MCF 10A (cell line): ENCODE measurements around the gene ZBTB11. TPM values are rescaled to one million over a fixed set of nuclear protein-coding genes. Genes with fewer than 3 reads are reported as not detected.
"Not testable (repeated sequence)": the region's sequence is repeated elsewhere in the genome, so short reads cannot be mapped to it uniquely, and the experiment has no call there.

Experiments used
- BruUV-seq: library from RNA; stranded (reverse); fragments of 400-500 nt; replicated peaks from 2 replicates; lab custom pipeline; 2021; lab: Mats Ljungman, UMichigan
- CTCF ChIA-PET: fragments of 300-600 bp; sonication (Branson Sonifier 250); formaldehyde crosslinking; extraction: SDS; loops from one replicate; lab custom pipeline; 2021; ENCODE audit warnings: antibody characterized with exemption, inconsistent platforms; lab: Yijun Ruan, JAX
- POLR2A ChIA-PET: fragments of 300-600, 350-650 bp; sonication (Branson Sonifier 250); formaldehyde crosslinking; extraction: SDS; loops from one replicate; lab custom pipeline; 2020; ENCODE audit warnings: antibody characterized with exemption, inconsistent platforms; lab: Yijun Ruan, JAX
- DNase-seq: peaks from one replicate; pipeline ENCODE4 v3.0.0-alpha.2; 2018; ENCODE audit not compliant: unreplicated experiment
- H3K27ac Mint-ChIP-seq: one replicate; pipeline ENCODE4 v1.8.0; 2022; ENCODE audit warnings: mild to moderate bottlenecking, low read depth, mixed read lengths; ENCODE audit not compliant: unreplicated experiment
- H3K27me3 Mint-ChIP-seq: one replicate; pipeline ENCODE4 v1.8.0; 2022; ENCODE audit warnings: mixed read lengths; ENCODE audit not compliant: insufficient read depth, unreplicated experiment
- H3K36me3 Mint-ChIP-seq: one replicate; pipeline ENCODE4 v1.8.0; 2022; ENCODE audit warnings: mild to moderate bottlenecking, moderate library complexity, mixed read lengths; ENCODE audit not compliant: insufficient read depth, unreplicated experiment
- H3K4me1 Mint-ChIP-seq: one replicate; pipeline ENCODE4 v1.8.0; 2022; ENCODE audit warnings: mixed read lengths; ENCODE audit not compliant: insufficient read depth, unreplicated experiment
- H3K4me3 Mint-ChIP-seq: one replicate; pipeline ENCODE4 v1.8.0; 2022; ENCODE audit warnings: mild to moderate bottlenecking, moderate library complexity, mixed read lengths; ENCODE audit not compliant: unreplicated experiment
- H3K9me3 Mint-ChIP-seq: one replicate; pipeline ENCODE4 v1.8.0; 2022; ENCODE audit warnings: mixed read lengths; ENCODE audit not compliant: unreplicated experiment
- CTCF ChIP-seq: fragments of 200-600 bp; IDR thresholded peaks from one replicate; pipeline ENCODE4 v1.8.0; 2022; ENCODE audit warnings: antibody characterized with exemption, mild to moderate bottlenecking; ENCODE audit not compliant: unreplicated experiment
- intact Hi-C: fragments of 100-400 bp; cut with micrococcal nuclease; formaldehyde crosslinking; loops from 2 replicates; pipeline ENCODE4 v1.14.1; 2022
- total RNA-seq: library from RNA; stranded (reverse); gene quantifications from 2 replicates; pipeline ENCODE4 v1.2.3, GENCODE V29; 2022

ZBTB11 gene
- total RNA-seq, 1 experiment from 2014 or later, result 28.9 TPM

GRCh38 chr3:101685050-101685400, 8.1 kb upstream of the ZBTB11 start:
- no peak for TF ChIP-seq CTCF
- Mint-ChIP-seq H3K4me1 (peaks cover 20% of the 10 kb centered on the region), H3K27me3 (no peaks in the 10 kb centered on the region), H3K4me3 (peak overlapping the region; percentile 96), H3K36me3 (peaks cover 75% of the 10 kb centered on the region), H3K27ac (peak overlapping the region; percentile 98), H3K9me3 (no peaks in the 10 kb centered on the region)
- DNase-seq, result no peak
- no TSS peak for BruUV-seq
- intact Hi-C loops, result loop anchor here (2.0 kb wide), 1 partner anchor 112 kb away; no protein-coding TSS in a partner anchor
- ChIA-PET POLR2A (interaction anchor here (0.6 to 6.3 kb wide), 10 partner anchors 10 to 843 kb away, joined by 3 to 180 read pairs (median 10); partner anchors contain the start of genes CEP97, PCNP and ZBTB11), CTCF (interaction anchor here (0.5 to 2.6 kb wide), 10 partner anchors 9 to 1646 kb away, joined by 3 to 16 read pairs (median 4); partner anchors contain the start of gene ZBTB11)

- no peak overlapping the region for H3K4me3 Mint-ChIP-seq
- no peak overlapping the region for H3K27ac Mint-ChIP-seq
- no peaks in the 10 kb centered on the region for H3K27me3 Mint-ChIP-seq
- BruUV-seq, result no TSS peak
- POLR2A ChIA-PET, result interaction anchor here (0.9 to 1.2 kb wide), 3 partner anchors 28 to 107 kb away, joined by 3 to 5 read pairs (median 4); partner anchors contain the start of gene PCNP
- no peaks in the 10 kb centered on the region for H3K9me3 Mint-ChIP-seq
- TF ChIP-seq CTCF, result no peak
- peaks cover 83% of the 10 kb centered on the region for H3K36me3 Mint-ChIP-seq
- intact Hi-C loops, result no loop called here
- DNase-seq, result no peak
- CTCF ChIA-PET, result interaction anchor here (0.9 to 1.3 kb wide), 3 partner anchors 15 to 27 kb away, joined by 4 to 7 read pairs (median 4); no protein-coding TSS in a partner anchor
- H3K4me1 Mint-ChIP-seq, result peaks cover 20% of the 10 kb centered on the region
Measured at GRCh38 chr3:101680466-101680865, 3.5 kb upstream of the ZBTB11 start.

- H3K36me3 Mint-ChIP-seq, result peaks cover 67% of the 10 kb centered on the region
Measured at GRCh38 chr3:101678837-101679236, 1.9 kb upstream of the ZBTB11 start.

GRCh38 chr3:101677436-101678286, 729 bp upstream of the ZBTB11 start:
- H3K4me3 Mint-ChIP-seq, result peak overlapping the region; percentile 82
- no peaks in the 10 kb centered on the region for H3K9me3 Mint-ChIP-seq
- peaks cover 31% of the 10 kb centered on the region for H3K4me1 Mint-ChIP-seq
- no peak for TF ChIP-seq CTCF
- intact Hi-C loops, result loop anchor here (1.0 to 2.0 kb wide), 3 partner anchors 9 to 103 kb away; partner anchors contain the start of genes CEP97, PCNP and RPL24
- no peaks in the 10 kb centered on the region for H3K27me3 Mint-ChIP-seq
- CTCF ChIA-PET, result interaction anchor here (0.7 to 2.0 kb wide), 9 partner anchors 9 to 104 kb away, joined by 3 to 9 read pairs (median 6); partner anchors contain the start of genes PCNP and RPL24
- POLR2A ChIA-PET, result interaction anchor here (0.5 to 7.4 kb wide), 16 partner anchors 9 to 1836 kb away, joined by 3 to 180 read pairs (median 5); partner anchors contain the start of genes CEP97, PCNP and RPL24
- TSS peak; percentile 53 for BruUV-seq
- peaks cover 55% of the 10 kb centered on the region for H3K36me3 Mint-ChIP-seq
- no peak for DNase-seq
- H3K27ac Mint-ChIP-seq, result peak overlapping the region; percentile 93

More at GRCh38 chr3:101678837-101679236, 1.9 kb upstream of the ZBTB11 start:
- ChIA-PET POLR2A (interaction anchor here (0.6 to 7.4 kb wide), 10 partner anchors 8 to 186 kb away, joined by 3 to 180 read pairs (median 9); partner anchors contain the start of genes CEP97, PCNP and RPL24), CTCF (interaction anchor here (0.7 to 2.0 kb wide), 3 partner anchors 13 to 29 kb away, joined by 5 to 6 read pairs (median 6); no protein-coding TSS in a partner anchor)
- H3K9me3 Mint-ChIP-seq, BruUV-seq, DNase-seq, H3K27me3 Mint-ChIP-seq, H3K4me3 Mint-ChIP-seq, intact Hi-C loops, H3K27ac Mint-ChIP-seq: not testable (repeated sequence)
- peaks cover 26% of the 10 kb centered on the region for H3K4me1 Mint-ChIP-seq
